HEK293 (cell line): ENCODE results near the gene ANO8.

Experiments used
- CTCF ChIP-seq: fragments of 450-650 bp; formaldehyde crosslinking; IDR thresholded peaks from 2 replicates; pipeline ENCODE4 v1.5.1; 2016; ENCODE audit warnings: missing biosample characterization, missing genetic modification characterization
- HOXD13 ChIP-seq: sonication (generic); formaldehyde crosslinking; IDR thresholded peaks from 2 replicates; pipeline ENCODE4 v1.8.0; 2022; ENCODE audit warnings: missing genetic modification reagents, borderline replicate concordance
- INSM2 ChIP-seq: fragments of 450-650 bp; formaldehyde crosslinking; IDR thresholded peaks from 2 replicates; pipeline ENCODE4 v1.5.1; 2016; ENCODE audit warnings: missing biosample characterization, missing genetic modification characterization
- PRDM1 ChIP-seq: fragments of 450-650 bp; formaldehyde crosslinking; IDR thresholded peaks from 2 replicates; pipeline ENCODE4; 2016; ENCODE audit warnings: missing biosample characterization, missing genetic modification characterization
- REST ChIP-seq: fragments of 450-650 bp; formaldehyde crosslinking; IDR thresholded peaks from 2 replicates; pipeline ENCODE4 v1.5.1; 2016; ENCODE audit warnings: missing biosample characterization, missing genetic modification characterization
- SCRT1 ChIP-seq: fragments of 450-650 bp; formaldehyde crosslinking; IDR thresholded peaks from 2 replicates; pipeline ENCODE4 v1.5.1; 2016; ENCODE audit warnings: missing biosample characterization, missing genetic modification characterization, borderline replicate concordance
- SP2 ChIP-seq: fragments of 450-650 bp; formaldehyde crosslinking; IDR thresholded peaks from 2 replicates; pipeline ENCODE4 v1.5.1; 2016; ENCODE audit warnings: missing biosample characterization, missing genetic modification characterization
- WT1 ChIP-seq: fragments of 450-650 bp; formaldehyde crosslinking; IDR thresholded peaks from 2 replicates; pipeline ENCODE4 v1.5.1; 2016; ENCODE audit warnings: missing biosample characterization, missing genetic modification characterization
- ZBTB21 ChIP-seq: fragments of 450-650 bp; formaldehyde crosslinking; IDR thresholded peaks from 2 replicates; pipeline ENCODE4 v1.5.1; 2017; ENCODE audit warnings: missing biosample characterization, missing genetic modification characterization
- ZBTB6 ChIP-seq: fragments of 450-650 bp; formaldehyde crosslinking; IDR thresholded peaks from 2 replicates; pipeline ENCODE4 v1.5.1; 2017; ENCODE audit warnings: missing biosample characterization, missing genetic modification characterization
- ZBTB7A ChIP-seq: fragments of 450-650 bp; formaldehyde crosslinking; IDR thresholded peaks from 2 replicates; pipeline ENCODE4 v1.5.1; 2016; ENCODE audit warnings: low read depth, missing biosample characterization, missing genetic modification characterization
- ZFP3 ChIP-seq: fragments of 450-650 bp; formaldehyde crosslinking; IDR thresholded peaks from 2 replicates; pipeline ENCODE4 v1.5.1; 2016; ENCODE audit warnings: low read depth, missing biosample characterization, missing genetic modification characterization
- ZNF10 ChIP-seq: fragments of 450-650 bp; formaldehyde crosslinking; IDR thresholded peaks from 2 replicates; pipeline ENCODE4 v1.5.1; 2017; ENCODE audit warnings: missing biosample characterization, missing genetic modification characterization
- ZNF175 ChIP-seq: fragments of 450-650 bp; formaldehyde crosslinking; IDR thresholded peaks from 2 replicates; pipeline ENCODE4 v1.5.1; 2016; ENCODE audit warnings: missing biosample characterization, missing genetic modification characterization
- ZNF223 ChIP-seq: fragments of 450-650 bp; formaldehyde crosslinking; IDR thresholded peaks from 2 replicates; pipeline ENCODE4 v1.5.1; 2016; ENCODE audit warnings: missing biosample characterization, missing genetic modification characterization
- ZNF248 ChIP-seq: fragments of 450-650 bp; formaldehyde crosslinking; IDR thresholded peaks from 2 replicates; pipeline ENCODE4 v1.5.1; 2017; ENCODE audit warnings: missing biosample characterization, missing genetic modification characterization
- ZNF280D ChIP-seq: fragments of 450-650 bp; formaldehyde crosslinking; IDR thresholded peaks from 2 replicates; pipeline ENCODE4 v1.5.1; 2016; ENCODE audit warnings: missing biosample characterization, missing genetic modification characterization
- ZNF302 ChIP-seq: fragments of 450-650 bp; formaldehyde crosslinking; IDR thresholded peaks from 2 replicates; pipeline ENCODE4 v1.5.1; 2016; ENCODE audit warnings: missing biosample characterization, missing genetic modification characterization, low read depth
- ZNF311 ChIP-seq: fragments of 450-650 bp; formaldehyde crosslinking; IDR thresholded peaks from 2 replicates; pipeline ENCODE4 v1.5.1; 2017; ENCODE audit warnings: missing biosample characterization, missing genetic modification characterization, borderline replicate concordance
- ZNF335 ChIP-seq: fragments of 450-650 bp; formaldehyde crosslinking; conservative IDR thresholded peaks from 2 replicates; pipeline ENCODE4 v1.5.1; 2016; ENCODE audit warnings: missing biosample characterization, missing genetic modification characterization
- ZNF341 ChIP-seq: fragments of 450-650 bp; formaldehyde crosslinking; IDR thresholded peaks from 2 replicates; pipeline ENCODE4; 2016; ENCODE audit warnings: low read depth, missing biosample characterization, missing genetic modification characterization
- ZNF48 ChIP-seq: fragments of 450-650 bp; formaldehyde crosslinking; IDR thresholded peaks from 2 replicates; pipeline ENCODE4 v1.5.1; 2016; ENCODE audit warnings: missing biosample characterization, missing genetic modification characterization
- ZNF501 ChIP-seq: fragments of 450-650 bp; formaldehyde crosslinking; IDR thresholded peaks from 2 replicates; pipeline ENCODE4 v1.5.1; 2016; ENCODE audit warnings: missing biosample characterization, missing genetic modification characterization
- ZNF548 ChIP-seq: fragments of 450-650 bp; formaldehyde crosslinking; IDR thresholded peaks from 2 replicates; pipeline ENCODE4 v1.5.1; 2016; ENCODE audit warnings: missing biosample characterization, missing genetic modification characterization
- ZNF585B ChIP-seq: fragments of 450-650 bp; formaldehyde crosslinking; IDR thresholded peaks from 2 replicates; pipeline ENCODE4 v1.5.1; 2016; ENCODE audit warnings: missing biosample characterization, missing genetic modification characterization
- ZNF677 ChIP-seq: fragments of 450-650 bp; IDR thresholded peaks from 2 replicates; pipeline ENCODE4 v1.5.0; 2018; ENCODE audit warnings: missing biosample characterization, mild to moderate bottlenecking, missing genetic modification characterization, moderate library complexity
- ZNF692 ChIP-seq: fragments of 450-650 bp; formaldehyde crosslinking; IDR thresholded peaks from 2 replicates; pipeline ENCODE4 v1.5.1; 2016; ENCODE audit warnings: missing biosample characterization, missing genetic modification characterization
- ZNF792 ChIP-seq: fragments of 450-650 bp; formaldehyde crosslinking; IDR thresholded peaks from 2 replicates; pipeline ENCODE4 v1.5.1; 2016; ENCODE audit warnings: missing biosample characterization, missing genetic modification characterization

The ANO8 gene

GRCh38 chr19:17337675-17338432 lies 3.2 kb upstream of the ANO8 start (continued):
- TF ChIP-seq CTCF (tag by site-specific recombination) (0 out of 2 replicates have a peak, but pooled peaks have one; percentile 8), ZBTB6 (peak; percentile 95), ZNF280D (tag by site-specific recombination) (no peak), ZFP3 (tag by site-specific recombination) (no peak), ZNF585B (tag by site-specific recombination) (no peak), ZNF10 (tag by site-specific recombination) (no peak), ZNF335 (tag by site-specific recombination) (peak; percentile 87), HOXD13 (CRISPR knock-in tag) (no peak), ZNF223 (no peak), ZNF302 (tag by site-specific recombination) (no peak), ZBTB21 (tag by site-specific recombination) (no peak), SP2 (no peak), REST (tag by site-specific recombination) (no peak), ZNF248 (no peak), INSM2 (tag by site-specific recombination) (no peak), ZNF792 (no peak), ZNF692 (tag by site-specific recombination) (no peak), ZNF501 (tag by site-specific recombination) (no peak), ZNF341 (tag by site-specific recombination) (no peak; the same call in 1 of the 2 replicates), ZNF175 (tag by site-specific recombination) (no peak), WT1 (tag by site-specific recombination) (no peak), ZNF677 (tag by site-specific recombination) (no peak), PRDM1 (no peak), ZNF548 (tag by site-specific recombination) (no peak), ZNF48 (no peak), ZNF311 (tag by site-specific recombination) (no peak), SCRT1 (tag by site-specific recombination) (no peak), ZBTB7A (tag by site-specific recombination) (peak; percentile 61; the same call in 1 of the 2 replicates)
